ENCODE data around the gene MTURN. TPM values are rescaled to one million over a fixed set of nuclear protein-coding genes. Genes with fewer than 3 reads are reported as not detected.

The MTURN gene
- total and polyA plus RNA-seq, 10 of the 15 experiments (the other 5 are each of a cell fraction or from before 2014, with no cell fraction given): 0.52 to 5.0 (median 3.3) TPM

GRCh38 chr7:30162622-30163124, 27.9 kb downstream of the MTURN start (continued):
- TF ChIP-seq, protein P1, sequence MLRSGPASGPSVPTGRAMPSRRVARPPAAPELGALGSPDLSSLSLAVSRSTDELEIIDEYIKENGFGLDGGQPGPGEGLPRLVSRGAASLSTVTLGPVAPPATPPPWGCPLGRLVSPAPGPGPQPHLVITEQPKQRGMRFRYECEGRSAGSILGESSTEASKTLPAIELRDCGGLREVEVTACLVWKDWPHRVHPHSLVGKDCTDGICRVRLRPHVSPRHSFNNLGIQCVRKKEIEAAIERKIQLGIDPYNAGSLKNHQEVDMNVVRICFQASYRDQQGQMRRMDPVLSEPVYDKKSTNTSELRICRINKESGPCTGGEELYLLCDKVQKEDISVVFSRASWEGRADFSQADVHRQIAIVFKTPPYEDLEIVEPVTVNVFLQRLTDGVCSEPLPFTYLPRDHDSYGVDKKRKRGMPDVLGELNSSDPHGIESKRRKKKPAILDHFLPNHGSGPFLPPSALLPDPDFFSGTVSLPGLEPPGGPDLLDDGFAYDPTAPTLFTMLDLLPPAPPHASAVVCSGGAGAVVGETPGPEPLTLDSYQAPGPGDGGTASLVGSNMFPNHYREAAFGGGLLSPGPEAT (IDR thresholded peaks at IDR 0.05; ENCODE audit: low read depth): peak; percentile 26; the same call in 1 of the 2 replicates
- TF ChIP-seq MLLT1 (IDR thresholded peaks at IDR 0.05) (no peak), NKRF (conservative IDR thresholded peaks at IDR 0.05) (no peak; the same call in 1 of the 2 replicates), SMARCA5 (IDR thresholded peaks at IDR 0.05) (0 out of 2 replicates have a peak, but pooled peaks have one; percentile 43), FOS (IDR thresholded peaks at IDR 0.05; ENCODE audit: borderline replicate concordance, extremely low read depth, insufficient read length) (no peak), YY1 (IDR thresholded peaks at IDR 0.05; ENCODE audit: low read depth, low read length) (no peak), NR2F1 (conservative IDR thresholded peaks at IDR 0.05) (0 out of 2 replicates have a peak, but pooled peaks have one; percentile 21), CEBPZ (IDR thresholded peaks at IDR 0.05; ENCODE audit: low read depth, low read length) (no peak), POU2F2 (IDR thresholded peaks at IDR 0.05; ENCODE audit: borderline replicate concordance, low read depth, low read length) (no peak), MTA2 (IDR thresholded peaks at IDR 0.05; ENCODE audit: low read depth) (peak; percentile 52; the same call in 1 of the 2 replicates), TCF3 (IDR thresholded peaks at IDR 0.05; ENCODE audit: borderline replicate concordance, insufficient read depth, low read depth, low read length) (no peak), POLR2A (IDR thresholded peaks at IDR 0.05; ENCODE audit: low read depth, low read length) (no peak), EP300 (IDR thresholded peaks at IDR 0.05; ENCODE audit: borderline replicate concordance in 1 of 2, control insufficient read depth in 1 of 2, low read depth in 2 of 2, low read length in 2 of 2) (0 out of 4 replicates have a peak, but pooled peaks of 1 of the 2 experiments have one; percentile 8), EGR1 (IDR thresholded peaks at IDR 0.05; ENCODE audit: borderline replicate concordance in 1 of 2, low read depth in 2 of 2, low read length in 2 of 2) (no peak), ESRRA (IDR thresholded peaks at IDR 0.05; ENCODE audit: low read length) (no peak), NFXL1 (IDR thresholded peaks at IDR 0.05; ENCODE audit: borderline replicate concordance) (peak; percentile 53; the same call in 1 of the 2 replicates), CHD2 (IDR thresholded peaks at IDR 0.05; ENCODE audit: borderline replicate concordance, low read depth, low read length) (no peak), ZBTB33 (IDR thresholded peaks at IDR 0.05) (no peak), TCF7 (IDR thresholded peaks at IDR 0.05; ENCODE audit: borderline replicate concordance) (no peak), CREM (IDR thresholded peaks at IDR 0.05; ENCODE audit: low read depth) (no peak)

Data from GM12878 (cell line).